GM19397 (cell line): ENCODE results near the gene RANBP3.
"Not testable (repeated sequence)": the region's sequence is repeated elsewhere in the genome, so short reads cannot be mapped to it uniquely, and the experiment has no call there.

Source experiments
- ATAC-seq: cut with Tn5 transposase; IDR thresholded peaks from one replicate; pipeline ENCODE4 v1.9.1; 2021; ENCODE audit warnings: mild to moderate bottlenecking, moderate library complexity; ENCODE audit not compliant: unreplicated experiment

Gene RANBP3

GRCh38 chr19:6006896-6007295 lies 29.0 kb upstream of the RANBP3 start:
- no peak for ATAC-seq

- not testable (repeated sequence) for ATAC-seq
Measured at GRCh38 chr19:6006070-6006446, 28.1 kb upstream of the RANBP3 start.

- ATAC-seq: no peak
Measured at GRCh38 chr19:6005321-6006069, 27.6 kb upstream of the RANBP3 start.

GRCh38 chr19:6003976-6004375 lies 26.0 kb upstream of the RANBP3 start:
- no peak for ATAC-seq

- ATAC-seq: no peak
Measured at GRCh38 chr19:6002591-6002990, 24.7 kb upstream of the RANBP3 start.

DNA sequence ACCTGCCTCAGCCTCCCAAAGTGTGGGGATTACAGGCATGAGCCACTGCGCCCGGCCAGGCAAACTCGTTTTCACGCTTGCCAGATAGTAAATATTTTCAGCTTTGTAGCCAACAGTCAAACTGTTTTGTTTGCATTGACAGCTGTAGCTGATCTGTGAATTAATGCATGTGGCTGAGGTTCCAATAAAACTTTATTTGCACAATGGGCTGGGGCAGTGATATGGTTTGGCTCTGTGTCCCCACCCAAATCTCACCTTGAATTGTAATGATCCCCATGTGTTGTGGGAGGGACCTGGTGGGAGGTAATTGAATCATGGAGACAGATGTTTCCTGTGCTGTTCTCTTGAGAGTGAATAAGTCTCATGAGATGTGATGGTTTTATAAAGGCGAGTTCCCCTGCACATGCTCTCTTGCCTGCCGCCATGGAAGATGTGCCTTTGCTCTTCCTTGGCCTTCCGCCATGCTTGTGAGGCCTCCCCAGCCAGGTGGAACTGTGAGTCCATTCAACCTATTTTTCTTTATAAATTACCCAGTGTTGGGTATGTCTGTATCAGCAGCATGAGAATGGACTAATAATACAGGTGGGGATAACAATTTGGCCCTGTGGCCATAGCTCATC lies 22.4 kb upstream of the RANBP3 start:
- ATAC-seq: no peak

DNA sequence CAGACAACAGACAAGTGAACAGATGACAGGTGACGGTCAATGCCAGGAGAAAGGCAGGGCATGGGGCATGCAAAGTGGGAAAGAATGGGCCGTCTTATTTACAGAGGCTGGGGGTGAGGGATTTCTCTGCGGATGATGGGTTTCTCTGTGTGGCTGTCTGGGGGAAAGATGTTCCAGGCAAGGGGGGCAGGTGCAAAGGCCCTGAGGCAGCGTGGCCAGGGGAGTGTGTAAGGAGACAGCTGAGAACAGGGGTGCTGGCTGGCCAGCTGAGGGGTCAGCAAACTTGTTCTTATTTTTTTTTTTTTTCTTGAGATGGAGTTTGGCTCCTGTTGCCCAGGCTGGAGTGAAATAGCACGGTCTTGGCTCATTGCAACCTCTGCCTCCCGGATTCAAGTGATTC lies 21.8 kb upstream of the RANBP3 start:
- ATAC-seq: no peak

GRCh38 chr19:5997371-5997770 lies 19.4 kb upstream of the RANBP3 start:
- ATAC-seq: no peak

DNA sequence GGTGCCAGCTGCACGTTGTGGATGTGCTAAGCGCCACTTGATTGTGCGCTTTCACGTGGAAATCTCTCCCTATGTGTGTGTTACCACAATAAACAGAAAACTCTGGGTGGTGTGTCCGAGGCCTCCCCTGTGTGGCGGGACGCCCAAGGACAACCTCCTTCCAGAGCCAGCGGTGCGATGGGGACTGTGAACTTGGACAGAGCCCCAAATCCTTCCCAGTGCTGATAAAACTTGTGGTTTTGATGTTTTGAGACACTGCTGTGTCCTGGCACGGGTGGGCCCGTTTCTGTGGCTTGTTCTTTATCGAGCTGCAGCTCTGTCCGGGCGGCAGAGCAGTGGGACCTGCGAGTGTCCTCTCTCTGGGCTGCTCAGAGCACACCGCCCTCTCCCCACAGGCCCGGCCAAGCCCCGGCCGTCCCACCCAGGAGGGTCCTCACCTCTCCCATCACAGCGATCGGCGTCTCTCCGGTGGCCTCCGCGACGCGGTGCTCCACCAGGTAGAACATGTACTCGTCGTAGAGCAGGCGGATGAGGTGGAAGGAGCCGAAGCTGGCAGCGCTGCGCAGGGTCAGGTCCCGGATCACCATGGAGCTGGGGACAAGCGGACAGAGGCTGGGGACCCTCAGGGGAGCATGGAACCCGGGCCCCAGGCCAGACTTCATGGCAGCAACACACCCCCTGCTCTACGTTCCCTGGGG lies 18.8 kb upstream of the RANBP3 start:
- no peak for ATAC-seq

- no peak for ATAC-seq
Measured at GRCh38 chr19:5996102-5996501, 18.2 kb upstream of the RANBP3 start.

DNA sequence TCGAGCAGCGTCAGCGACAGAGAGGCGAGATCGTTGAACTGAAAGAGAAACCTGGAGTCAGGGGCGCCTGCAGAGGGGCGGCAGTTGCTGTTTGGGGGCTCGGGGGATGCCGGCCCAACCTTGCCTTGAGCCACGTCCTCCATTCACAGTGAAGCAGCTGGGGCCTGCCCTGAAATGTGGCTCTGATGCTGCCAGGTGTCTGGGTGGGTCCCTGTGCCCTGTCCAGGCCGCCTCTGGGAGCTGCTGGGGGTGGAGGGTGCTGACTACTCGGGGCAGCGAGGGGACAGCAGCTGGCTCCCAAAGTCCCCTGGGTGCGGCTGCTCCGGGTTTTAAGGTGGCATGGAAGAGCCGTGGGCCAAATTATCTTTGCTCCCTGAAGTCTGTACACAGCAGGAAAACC lies 17.7 kb upstream of the RANBP3 start:
- no peak for ATAC-seq

- ATAC-seq: no peak
Measured at GRCh38 chr19:5994405-5995165, 16.6 kb upstream of the RANBP3 start.

- no peak for ATAC-seq
Measured at GRCh38 chr19:5993648-5994358, 15.9 kb upstream of the RANBP3 start.

GRCh38 chr19:5993201-5993600 lies 15.3 kb upstream of the RANBP3 start:
- ATAC-seq: no peak

DNA sequence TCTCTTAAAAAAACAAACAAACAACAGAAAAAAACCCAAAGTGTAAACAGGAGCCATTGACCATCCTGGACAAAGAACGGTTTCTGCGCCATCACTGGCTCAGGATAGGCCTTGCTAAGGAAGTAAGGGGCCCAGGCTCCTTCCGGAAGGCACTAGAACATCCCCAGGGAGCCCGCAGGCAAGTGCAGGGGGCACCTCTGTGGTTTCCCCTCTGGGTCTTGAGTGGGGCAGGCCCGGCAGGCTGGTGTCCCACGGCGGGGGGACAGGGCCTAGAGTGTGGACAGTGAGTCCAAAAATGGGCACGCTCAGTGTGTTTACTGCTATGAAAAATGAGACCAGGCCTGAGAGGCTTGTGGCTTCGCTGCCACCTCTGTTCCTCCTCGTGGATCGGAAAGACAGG lies 14.8 kb upstream of the RANBP3 start:
- no peak for ATAC-seq

- no peak for ATAC-seq
Measured at GRCh38 chr19:5991244-5991838, 13.4 kb upstream of the RANBP3 start.

GRCh38 chr19:5990289-5990797 lies 12.4 kb upstream of the RANBP3 start:
- no peak for ATAC-seq

GRCh38 chr19:5989388-5990074 lies 11.6 kb upstream of the RANBP3 start:
- no peak for ATAC-seq

- no peak for ATAC-seq
Measured at GRCh38 chr19:5988517-5989387, 10.8 kb upstream of the RANBP3 start.
